ENCODE results near the gene PDE4A.

DNA sequence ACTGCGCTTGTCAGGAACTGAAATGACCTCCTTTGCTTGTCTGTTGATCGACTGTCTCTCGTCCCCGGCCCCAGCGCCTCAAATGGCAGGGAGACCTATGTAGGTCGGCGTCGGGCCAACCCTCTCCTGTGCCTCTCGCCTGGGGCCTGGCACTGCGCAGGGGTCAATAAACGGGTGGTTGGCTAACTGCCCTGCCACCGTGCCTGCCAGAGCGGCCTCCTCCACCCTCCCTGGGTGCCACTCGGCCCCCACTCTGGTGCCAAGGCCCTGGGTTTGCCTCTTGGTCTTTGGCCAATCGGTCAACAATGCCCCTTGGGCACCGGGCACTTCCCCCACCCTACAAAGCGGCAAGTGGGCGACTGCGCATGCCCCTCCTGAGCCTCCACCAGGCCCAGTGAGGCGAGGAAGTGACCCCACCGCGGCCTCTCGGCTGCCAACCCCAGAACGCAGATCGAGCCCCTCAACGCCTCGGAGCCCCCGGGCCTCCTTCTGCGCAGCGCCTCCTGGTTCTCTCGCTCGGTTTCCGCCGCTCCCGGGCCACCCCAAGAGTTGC is 81.7 kb downstream of the PDE4A start:
- no peak for TF ChIP-seq POLR2A (IDR thresholded peaks at IDR 0.05)
- no peak for TF ChIP-seq CTCF (IDR thresholded peaks at IDR 0.05)
- peak; percentile 5 to 56 (median 54) for TF ChIP-seq POLR2AphosphoS5 (IDR thresholded peaks at IDR 0.05)

Measured in transverse colon (tissue), 4 donors.